ENCODE data around the gene LRRC47.

LRRC47 gene

DNA sequence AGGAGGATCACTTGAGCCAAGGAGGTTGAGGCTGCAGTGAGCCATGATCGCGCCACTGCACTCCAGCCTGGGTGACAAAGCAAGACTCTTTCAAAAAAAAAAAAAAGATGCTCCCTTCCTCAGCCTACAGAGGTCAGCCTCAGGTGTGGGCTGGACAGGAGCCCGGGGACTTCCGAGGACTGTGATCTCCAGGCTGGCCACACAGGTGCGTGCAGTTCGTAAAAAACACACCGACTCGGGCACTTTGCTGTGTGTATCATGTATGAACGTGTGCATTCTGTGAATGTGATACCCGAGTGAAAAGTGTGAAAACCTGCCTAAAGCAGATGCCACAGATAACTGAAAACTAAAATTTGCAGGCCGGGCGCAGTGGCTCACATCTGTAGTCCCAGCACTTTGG is 52.5 kb downstream of the LRRC47 start:
- Histone ChIP-seq H2BK120ac (ENCODE audit: low read depth, low read length) (no peak overlapping the region), H3K36me3 (replicated peaks in 1 of 2; ENCODE audit: control insufficient read depth in 2 of 2, insufficient read depth in 2 of 2, low read length in 2 of 2) (peaks cover 32 to 68% of the 10 kb centered on the region in 2 donors), H3K14ac (ENCODE audit: low read length) (no peak overlapping the region), H3K27ac (replicated peaks; ENCODE audit: low read length) (no peak overlapping the region), H2BK15ac (ENCODE audit: low read length) (no peak overlapping the region), H2BK12ac (ENCODE audit: low read length) (no peak overlapping the region), H2BK5ac (ENCODE audit: low read length) (no peak overlapping the region), H4K91ac (ENCODE audit: low read depth, low read length, poor library complexity) (no peak overlapping the region), H3K27me3 (ENCODE audit: control insufficient read depth in 3 of 3, insufficient read depth in 3 of 3, low read depth in 1 of 3, low read length in 3 of 3) (peaks cover 0 to 4% (median 0%) of the 10 kb centered on the region in 3 experiments), H3K79me1 (ENCODE audit: low read depth, low read length) (peaks cover 16% of the 10 kb centered on the region), H2AFZ (ENCODE audit: low read length) (no peak overlapping the region), H2AK5ac (ENCODE audit: low read depth, low read length) (no peak overlapping the region), H3K4me3 (ENCODE audit: low read length in 2 of 2) (no peak overlapping the region), H3K9me3 (replicated peaks in 1 of 2; ENCODE audit: control insufficient read depth in 2 of 2, insufficient read depth in 1 of 2, low read depth in 1 of 2, low read length in 2 of 2) (no peaks in the 10 kb centered on the region), H3K18ac (ENCODE audit: low read length) (no peak overlapping the region), H4K8ac (ENCODE audit: low read depth, low read length) (no peak overlapping the region), H3K9ac (ENCODE audit: low read depth, low read length, poor library complexity) (no peak overlapping the region), H3K4me2 (ENCODE audit: insufficient read depth, low read length, poor library complexity, severe bottlenecking) (no peak overlapping the region), H3K4ac (ENCODE audit: low read length) (no peak overlapping the region), H3K4me1 (ENCODE audit: control insufficient read depth in 2 of 2, insufficient read depth in 1 of 2, low read depth in 1 of 2, low read length in 2 of 2) (peaks cover 13 to 17% of the 10 kb centered on the region in 2 donors), H3K23ac (ENCODE audit: low read depth, low read length, poor library complexity) (no peak overlapping the region)
- no peak for DNase-seq (ENCODE audit: low spot score)
- WGBS, 2 donors (ENCODE audit: extremely low coverage in 2 of 2, insufficient read length in 2 of 2, insufficient replicate concordance in 1 of 2): no CpG with 5 or more reads among the region's 12 CpGs

DNA sequence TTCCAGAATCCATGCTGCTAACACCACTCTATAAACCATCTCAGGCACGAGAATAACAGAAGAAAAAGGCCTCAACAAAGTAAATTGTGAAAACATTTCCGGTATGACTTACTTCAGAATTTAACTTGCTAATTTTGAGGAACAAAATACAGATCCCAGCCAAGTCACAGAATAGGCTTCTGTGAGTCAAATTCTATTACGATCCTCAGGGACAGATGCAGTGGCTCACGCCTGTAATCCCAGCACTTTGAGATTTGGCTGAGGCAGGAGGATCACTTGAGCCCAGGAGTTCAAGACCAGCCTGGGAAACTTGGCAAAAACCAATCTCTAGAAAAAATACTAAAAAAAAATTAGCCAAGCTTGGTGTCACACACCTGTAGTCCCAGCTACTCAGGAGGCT is 52.9 kb downstream of the LRRC47 start:
- no peak overlapping the region for H3K23ac ChIP-seq (ENCODE audit: low read depth, low read length, poor library complexity)
- no peaks in the 10 kb centered on the region for H3K27me3 ChIP-seq (ENCODE audit: control insufficient read depth in 3 of 3, insufficient read depth in 3 of 3, low read depth in 1 of 3, low read length in 3 of 3)
- H4K8ac ChIP-seq (ENCODE audit: low read depth, low read length): no peak overlapping the region
- H4K91ac ChIP-seq (ENCODE audit: low read depth, low read length, poor library complexity): no peak overlapping the region
- H3K36me3 ChIP-seq (replicated peaks in 1 of 2; ENCODE audit: control insufficient read depth in 2 of 2, insufficient read depth in 2 of 2, low read length in 2 of 2): peaks cover 34 to 72% of the 10 kb centered on the region in 2 donors
- H2BK15ac ChIP-seq (ENCODE audit: low read length): no peak overlapping the region
- H3K9me3 ChIP-seq (replicated peaks in 1 of 2; ENCODE audit: control insufficient read depth in 2 of 2, insufficient read depth in 1 of 2, low read depth in 1 of 2, low read length in 2 of 2): no peaks in the 10 kb centered on the region
- DNase-seq (ENCODE audit: low spot score): no peak
- WGBS, 2 donors (ENCODE audit: extremely low coverage in 2 of 2, insufficient read length in 2 of 2, insufficient replicate concordance in 1 of 2): no CpG with 5 or more reads among the region's 4 CpGs
- H2BK5ac ChIP-seq (ENCODE audit: low read length): no peak overlapping the region
- peaks cover 13 to 17% of the 10 kb centered on the region in 2 donors for H3K4me1 ChIP-seq (ENCODE audit: control insufficient read depth in 2 of 2, insufficient read depth in 1 of 2, low read depth in 1 of 2, low read length in 2 of 2)
- H2BK120ac ChIP-seq (ENCODE audit: low read depth, low read length): no peak overlapping the region
- no peak overlapping the region for H3K18ac ChIP-seq (ENCODE audit: low read length)
- H3K4ac ChIP-seq (ENCODE audit: low read length): no peak overlapping the region
- H3K4me2 ChIP-seq (ENCODE audit: insufficient read depth, low read length, poor library complexity, severe bottlenecking): no peak overlapping the region
- no peak overlapping the region for H2BK12ac ChIP-seq (ENCODE audit: low read length)
- no peak overlapping the region for H3K4me3 ChIP-seq (ENCODE audit: low read length in 2 of 2)
- H3K27ac ChIP-seq (replicated peaks; ENCODE audit: low read length): no peak overlapping the region
- H3K9ac ChIP-seq (ENCODE audit: low read depth, low read length, poor library complexity): no peak overlapping the region
- H3K79me1 ChIP-seq (ENCODE audit: low read depth, low read length): peaks cover 16% of the 10 kb centered on the region
- H2AK5ac ChIP-seq (ENCODE audit: low read depth, low read length): no peak overlapping the region
- H3K14ac ChIP-seq (ENCODE audit: low read length): no peak overlapping the region
- no peak overlapping the region for H2AFZ ChIP-seq (ENCODE audit: low read length)

DNA sequence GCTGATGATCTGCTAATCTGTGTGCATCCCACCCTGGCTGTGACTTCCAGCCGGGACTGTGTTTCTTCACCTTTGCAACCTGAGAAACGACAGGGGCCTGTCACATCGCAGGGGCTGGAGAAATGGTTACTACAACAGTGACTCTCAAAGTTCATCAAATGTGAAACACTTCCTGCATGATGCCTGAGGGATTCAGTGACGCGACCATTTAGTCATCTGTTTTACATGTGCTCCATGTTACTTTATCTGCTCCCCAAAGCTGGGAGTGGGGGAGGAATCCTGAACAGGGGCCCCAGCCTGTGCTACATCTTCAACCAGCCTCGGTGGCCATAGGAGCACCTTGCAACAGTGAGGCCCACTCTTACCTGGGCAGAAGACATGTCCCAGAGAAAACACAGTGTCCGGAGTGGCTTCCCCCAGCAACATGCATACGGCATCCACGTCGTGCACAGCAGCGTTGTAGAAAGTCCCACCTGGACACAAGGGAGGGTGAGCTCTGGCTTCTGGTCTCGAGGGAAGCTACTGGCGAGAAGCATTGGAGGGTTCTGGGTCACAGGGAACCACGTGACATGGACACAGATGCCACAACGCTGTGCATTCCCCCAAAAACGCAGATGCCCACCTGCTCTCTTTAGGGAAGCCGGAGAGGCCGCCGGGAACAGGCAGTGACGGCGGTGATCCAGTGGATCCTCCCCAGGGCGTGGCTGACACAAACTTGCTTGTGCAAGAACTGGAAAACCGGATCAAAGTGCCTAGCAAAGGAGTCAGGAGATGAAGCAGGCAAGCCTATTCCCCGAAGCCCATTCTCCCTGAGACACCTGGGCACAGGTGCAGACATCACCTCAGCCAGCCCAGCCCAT is 53.6 kb downstream of the LRRC47 start:
- no peak overlapping the region for H4K91ac ChIP-seq (ENCODE audit: low read depth, low read length, poor library complexity)
- no peak overlapping the region for H3K4ac ChIP-seq (ENCODE audit: low read length)
- no CpG with 5 or more reads among the region's 24 CpGs for WGBS, 2 donors (ENCODE audit: extremely low coverage in 2 of 2, insufficient read length in 2 of 2, insufficient replicate concordance in 1 of 2)
- H3K36me3 ChIP-seq (replicated peaks in 1 of 2; ENCODE audit: control insufficient read depth in 2 of 2, insufficient read depth in 2 of 2, low read length in 2 of 2): peaks cover 41 to 79% of the 10 kb centered on the region in 2 donors
- no peak overlapping the region for H2BK5ac ChIP-seq (ENCODE audit: low read length)
- peaks cover 16% of the 10 kb centered on the region for H3K79me1 ChIP-seq (ENCODE audit: low read depth, low read length)
- H3K4me1 ChIP-seq (ENCODE audit: control insufficient read depth in 2 of 2, insufficient read depth in 1 of 2, low read depth in 1 of 2, low read length in 2 of 2): peaks cover 13 to 17% of the 10 kb centered on the region in 2 donors
- H2BK12ac ChIP-seq (ENCODE audit: low read length): no peak overlapping the region
- no peaks in the 10 kb centered on the region for H3K9me3 ChIP-seq (replicated peaks in 1 of 2; ENCODE audit: control insufficient read depth in 2 of 2, insufficient read depth in 1 of 2, low read depth in 1 of 2, low read length in 2 of 2)
- no peak overlapping the region for H3K27ac ChIP-seq (replicated peaks; ENCODE audit: low read length)
- no peak overlapping the region for H3K4me3 ChIP-seq (ENCODE audit: low read length in 2 of 2)
- H4K8ac ChIP-seq (ENCODE audit: low read depth, low read length): no peak overlapping the region
- DNase-seq (ENCODE audit: low spot score): no peak
- no peak overlapping the region for H2AK5ac ChIP-seq (ENCODE audit: low read depth, low read length)
- H3K27me3 ChIP-seq (ENCODE audit: control insufficient read depth in 3 of 3, insufficient read depth in 3 of 3, low read depth in 1 of 3, low read length in 3 of 3): no peaks in the 10 kb centered on the region
- H3K18ac ChIP-seq (ENCODE audit: low read length): no peak overlapping the region
- H3K14ac ChIP-seq (ENCODE audit: low read length): no peak overlapping the region
- H3K4me2 ChIP-seq (ENCODE audit: insufficient read depth, low read length, poor library complexity, severe bottlenecking): no peak overlapping the region
- H2BK15ac ChIP-seq (ENCODE audit: low read length): no peak overlapping the region
- H2AFZ ChIP-seq (ENCODE audit: low read length): no peak overlapping the region
- H3K9ac ChIP-seq (ENCODE audit: low read depth, low read length, poor library complexity): peak overlapping the region; percentile 34
- H3K23ac ChIP-seq (ENCODE audit: low read depth, low read length, poor library complexity): no peak overlapping the region
- H2BK120ac ChIP-seq (ENCODE audit: low read depth, low read length): no peak overlapping the region

DNA sequence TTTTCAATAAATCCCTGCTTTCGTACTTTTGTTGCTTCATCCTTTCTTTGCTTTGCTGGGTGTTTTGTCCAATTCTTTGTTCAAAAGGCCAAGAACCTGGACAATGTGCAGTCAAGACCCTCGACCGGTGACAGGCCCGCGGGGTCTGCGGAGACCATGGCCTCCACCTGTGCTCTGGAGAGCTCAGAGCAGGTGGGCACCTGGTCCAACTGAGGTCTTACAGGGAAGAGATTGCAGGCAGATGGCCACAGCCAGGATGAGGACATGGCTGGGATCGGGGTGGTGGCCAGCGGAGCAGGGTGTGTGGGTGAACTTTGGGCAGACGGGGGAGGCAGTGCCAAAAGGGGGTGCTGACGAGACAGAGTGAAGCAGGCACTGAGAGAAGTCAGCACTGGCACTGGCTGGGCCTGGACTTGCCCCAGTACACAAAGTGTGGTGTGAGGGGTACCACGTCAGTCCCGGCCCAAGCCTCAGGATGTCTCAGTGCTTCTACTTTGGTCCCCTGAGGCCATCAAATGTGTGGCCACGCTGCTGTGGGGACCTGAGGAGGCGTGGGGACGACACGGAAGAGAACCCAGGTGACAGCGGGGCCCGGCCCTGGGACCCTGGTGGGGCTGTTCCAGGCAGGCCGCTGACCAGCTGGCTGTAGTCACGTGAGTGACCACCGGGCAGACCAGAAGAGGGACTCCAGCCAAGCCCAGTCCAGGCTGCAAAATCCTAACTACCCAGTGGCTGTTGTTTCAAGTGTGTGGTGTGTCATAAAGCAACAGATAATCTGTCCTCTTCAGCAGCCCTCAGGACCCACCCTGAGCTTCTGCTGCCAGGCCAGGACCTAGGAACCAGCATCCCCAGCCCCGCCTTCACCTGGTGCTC is 54.5 kb downstream of the LRRC47 start:
- Histone ChIP-seq H3K4me3 (ENCODE audit: low read length in 2 of 2) (no peak overlapping the region), H2AK5ac (ENCODE audit: low read depth, low read length) (no peak overlapping the region), H3K27ac (replicated peaks; ENCODE audit: low read length) (no peak overlapping the region), H2BK12ac (ENCODE audit: low read length) (no peak overlapping the region), H3K23ac (ENCODE audit: low read depth, low read length, poor library complexity) (peak overlapping the region; percentile 70), H3K4me2 (ENCODE audit: insufficient read depth, low read length, poor library complexity, severe bottlenecking) (no peak overlapping the region), H4K8ac (ENCODE audit: low read depth, low read length) (no peak overlapping the region), H3K9me3 (replicated peaks in 1 of 2; ENCODE audit: control insufficient read depth in 2 of 2, insufficient read depth in 1 of 2, low read depth in 1 of 2, low read length in 2 of 2) (no peaks in the 10 kb centered on the region), H2BK5ac (ENCODE audit: low read length) (no peak overlapping the region), H3K18ac (ENCODE audit: low read length) (no peak overlapping the region), H3K14ac (ENCODE audit: low read length) (no peak overlapping the region), H3K4me1 (ENCODE audit: control insufficient read depth in 2 of 2, insufficient read depth in 1 of 2, low read depth in 1 of 2, low read length in 2 of 2) (peaks cover 13 to 17% of the 10 kb centered on the region in 2 donors), H2BK15ac (ENCODE audit: low read length) (no peak overlapping the region), H2AFZ (ENCODE audit: low read length) (no peak overlapping the region), H3K4ac (ENCODE audit: low read length) (no peak overlapping the region), H3K79me1 (ENCODE audit: low read depth, low read length) (peaks cover 16% of the 10 kb centered on the region), H3K36me3 (replicated peaks in 1 of 2; ENCODE audit: control insufficient read depth in 2 of 2, insufficient read depth in 2 of 2, low read length in 2 of 2) (peaks cover 44 to 86% of the 10 kb centered on the region in 2 donors), H3K27me3 (ENCODE audit: control insufficient read depth in 3 of 3, insufficient read depth in 3 of 3, low read depth in 1 of 3, low read length in 3 of 3) (no peaks in the 10 kb centered on the region), H2BK120ac (ENCODE audit: low read depth, low read length) (no peak overlapping the region), H3K9ac (ENCODE audit: low read depth, low read length, poor library complexity) (peak overlapping the region; percentile 40), H4K91ac (ENCODE audit: low read depth, low read length, poor library complexity) (no peak overlapping the region)
- DNase-seq (ENCODE audit: low spot score): no peak
- no CpG with 5 or more reads among the region's 22 CpGs for WGBS, 2 donors (ENCODE audit: extremely low coverage in 2 of 2, insufficient read length in 2 of 2, insufficient replicate concordance in 1 of 2)

Data from neuronal stem cell (in vitro differentiated cells).